OCI-LY1 (cell line): ENCODE data around the gene HS1BP3.

Experiments
- H2AFZ ChIP-seq: fragments of 200-600 bp; sonication (generic), shearing (Covaris generic); 2 replicates; pipeline ENCODE4 v1.6.0; 2014; ENCODE audit warnings: antibody characterized with exemption, mild to moderate bottlenecking, low read length
- H3F3A ChIP-seq: fragments of 200-600 bp; sonication (generic), shearing (Covaris generic); 2 replicates; pipeline ENCODE4 v1.6.0; 2014; ENCODE audit warnings: mild to moderate bottlenecking, antibody characterized with exemption, low read length, moderate library complexity; ENCODE audit not compliant: insufficient read depth
- H3K27ac ChIP-seq: fragments of 200-600 bp; sonication (generic); 2 replicates; pipeline ENCODE4 v1.5.1; 2014; ENCODE audit warnings: low read length, mixed run types, mild to moderate bottlenecking, low read depth; ENCODE audit not compliant: poor library complexity, severe bottlenecking
- H3K27me3 ChIP-seq: fragments of 200-600 bp; sonication (generic); 2 replicates; pipeline ENCODE4 v1.6.0; 2014; ENCODE audit warnings: antibody characterized with exemption, mild to moderate bottlenecking, low read length, moderate library complexity; ENCODE audit not compliant: insufficient read depth
- H3K36me3 ChIP-seq: fragments of 200-600 bp; sonication (generic); 2 replicates; pipeline ENCODE4 v1.6.1; 2014; ENCODE audit warnings: mild to moderate bottlenecking, antibody characterized with exemption, low read length, moderate library complexity, mixed read lengths; ENCODE audit not compliant: insufficient read depth
- H3K4me1 ChIP-seq: fragments of 200-600 bp; sonication (generic); 2 replicates; pipeline ENCODE4 v1.5.1; 2014; ENCODE audit warnings: mild to moderate bottlenecking, low read length, moderate library complexity; ENCODE audit not compliant: insufficient read depth, severe bottlenecking
- H3K4me2 ChIP-seq: fragments of 200-600 bp; sonication (generic), shearing (Covaris generic); 2 replicates; pipeline ENCODE4 v1.6.1; 2014; ENCODE audit warnings: low read length
- H3K4me3 ChIP-seq: fragments of 200-600 bp; sonication (generic); 2 replicates; pipeline ENCODE4 v1.5.1; 2014; ENCODE audit warnings: low read length, low read depth, mild to moderate bottlenecking, mixed read lengths; ENCODE audit not compliant: poor library complexity, severe bottlenecking
- H3K79me2 ChIP-seq: fragments of 200-600 bp; shearing (Covaris generic); 2 replicates; pipeline ENCODE4 v1.6.1; 2016; ENCODE audit warnings: mixed run types, low read length, mixed read lengths; ENCODE audit not compliant: insufficient read depth
- H3K9ac ChIP-seq: fragments of 200-600 bp; sonication (generic), shearing (Covaris generic); 2 replicates; pipeline ENCODE4 v1.6.1; 2014; ENCODE audit warnings: mild to moderate bottlenecking, low read length, mixed read lengths
- H3K9me2 ChIP-seq: fragments of 200-600 bp; sonication (generic), shearing (Covaris generic); 2 replicates; pipeline ENCODE4 v1.6.1; 2014; ENCODE audit warnings: low read depth, mild to moderate bottlenecking, low read length, mixed read lengths
- H3K9me3 ChIP-seq: fragments of 200-600 bp; shearing (Covaris generic); 2 replicates; pipeline ENCODE4 v1.6.1; 2014; ENCODE audit warnings: low read length, mixed read lengths
- H4K20me1 ChIP-seq: fragments of 200-600 bp; sonication (generic), shearing (Covaris generic); 2 replicates; pipeline ENCODE4 v1.6.0; 2016; ENCODE audit warnings: mild to moderate bottlenecking, low read length; ENCODE audit not compliant: insufficient read depth
- EZH2 ChIP-seq: fragments of 200-600 bp; sonication (generic), shearing (Covaris generic); IDR thresholded peaks from 2 replicates; pipeline ENCODE4 v1.8.0; 2017; ENCODE audit warnings: borderline replicate concordance, mixed run types, mild to moderate bottlenecking, antibody characterized with exemption, low read length, moderate library complexity, mixed read lengths
- TF ChIP-seq, protein P1 (sequence below): fragments of 200-600 bp; sonication (generic), shearing (Covaris generic); IDR thresholded peaks from 2 replicates; pipeline ENCODE4 v1.5.1; 2017; ENCODE audit warnings: mild to moderate bottlenecking, antibody characterized with exemption, low read length, moderate library complexity, mixed read lengths

Gene HS1BP3

GRCh38 chr2:20684581-20685063 is 33.7 kb upstream of the HS1BP3 start:
- TF ChIP-seq EZH2, result no peak
- TF ChIP-seq, protein P1, sequence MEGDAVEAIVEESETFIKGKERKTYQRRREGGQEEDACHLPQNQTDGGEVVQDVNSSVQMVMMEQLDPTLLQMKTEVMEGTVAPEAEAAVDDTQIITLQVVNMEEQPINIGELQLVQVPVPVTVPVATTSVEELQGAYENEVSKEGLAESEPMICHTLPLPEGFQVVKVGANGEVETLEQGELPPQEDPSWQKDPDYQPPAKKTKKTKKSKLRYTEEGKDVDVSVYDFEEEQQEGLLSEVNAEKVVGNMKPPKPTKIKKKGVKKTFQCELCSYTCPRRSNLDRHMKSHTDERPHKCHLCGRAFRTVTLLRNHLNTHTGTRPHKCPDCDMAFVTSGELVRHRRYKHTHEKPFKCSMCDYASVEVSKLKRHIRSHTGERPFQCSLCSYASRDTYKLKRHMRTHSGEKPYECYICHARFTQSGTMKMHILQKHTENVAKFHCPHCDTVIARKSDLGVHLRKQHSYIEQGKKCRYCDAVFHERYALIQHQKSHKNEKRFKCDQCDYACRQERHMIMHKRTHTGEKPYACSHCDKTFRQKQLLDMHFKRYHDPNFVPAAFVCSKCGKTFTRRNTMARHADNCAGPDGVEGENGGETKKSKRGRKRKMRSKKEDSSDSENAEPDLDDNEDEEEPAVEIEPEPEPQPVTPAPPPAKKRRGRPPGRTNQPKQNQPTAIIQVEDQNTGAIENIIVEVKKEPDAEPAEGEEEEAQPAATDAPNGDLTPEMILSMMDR, result no peak
- no peaks in the 10 kb centered on the region for H3K27me3 ChIP-seq
- H3K9me3 ChIP-seq, result no peaks in the 10 kb centered on the region
- H3K4me3 ChIP-seq, result no peak overlapping the region
- H3K27ac ChIP-seq, result no peak overlapping the region
- H3F3A ChIP-seq, result no peaks in the 10 kb centered on the region
- H3K79me2 ChIP-seq, result no peaks in the 10 kb centered on the region
- no peak overlapping the region for H2AFZ ChIP-seq
- no peaks in the 10 kb centered on the region for H3K9me2 ChIP-seq
- H3K4me2 ChIP-seq, result no peak overlapping the region
- H3K36me3 ChIP-seq, result peaks cover 44% of the 10 kb centered on the region
- H3K4me1 ChIP-seq, result no peaks in the 10 kb centered on the region
- no peaks in the 10 kb centered on the region for H4K20me1 ChIP-seq
- no peak overlapping the region for H3K9ac ChIP-seq

DNA sequence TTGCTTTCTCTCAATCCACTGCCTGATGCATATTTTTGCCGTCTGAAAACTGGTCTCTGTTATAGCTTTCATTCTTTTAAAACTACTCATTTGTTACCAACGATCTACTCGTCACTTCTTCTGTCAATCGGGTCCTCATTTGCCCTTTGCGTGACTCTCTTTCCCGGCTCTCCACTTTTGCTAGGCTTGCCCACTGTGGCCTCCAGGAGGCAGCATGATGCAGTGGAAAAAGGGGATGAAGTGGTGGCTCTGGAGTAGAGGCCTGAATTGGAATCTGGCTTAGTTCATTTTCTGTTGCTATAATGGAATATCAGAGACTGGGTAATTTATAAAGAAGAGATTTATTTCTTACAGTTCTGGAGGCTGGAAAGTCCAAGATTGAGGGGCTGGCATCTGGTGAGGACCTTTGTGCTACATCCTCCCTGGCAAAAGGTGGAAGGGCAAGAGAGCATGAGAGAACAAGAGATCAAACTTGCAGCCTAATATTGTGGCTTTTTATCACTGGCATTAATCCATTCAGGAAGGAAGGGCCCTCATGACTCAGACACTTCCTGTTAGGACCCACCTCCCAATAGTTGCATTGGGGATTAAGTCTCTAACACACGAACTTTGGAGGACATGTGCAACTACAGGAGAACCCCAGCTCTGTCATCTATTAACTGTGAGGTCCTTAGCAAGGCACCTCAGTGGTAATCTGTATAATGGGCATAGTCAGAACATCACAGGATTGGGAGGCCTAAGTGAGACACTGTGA is 31.4 kb upstream of the HS1BP3 start:
- Histone ChIP-seq H3K27ac (no peak overlapping the region), H3F3A (no peaks in the 10 kb centered on the region), H3K4me1 (peaks cover 18% of the 10 kb centered on the region), H3K9ac (no peak overlapping the region), H3K79me2 (no peaks in the 10 kb centered on the region), H3K9me2 (no peaks in the 10 kb centered on the region), H3K9me3 (no peaks in the 10 kb centered on the region), H3K4me2 (no peak overlapping the region), H3K27me3 (no peaks in the 10 kb centered on the region), H2AFZ (no peak overlapping the region), H3K4me3 (no peak overlapping the region), H4K20me1 (no peaks in the 10 kb centered on the region), H3K36me3 (peaks cover 29% of the 10 kb centered on the region; the same call in 1 of the 2 replicates)
- TF ChIP-seq EZH2, result no peak
- TF ChIP-seq, protein P1, result peak; percentile 38; the same call in 1 of the 2 replicates

DNA sequence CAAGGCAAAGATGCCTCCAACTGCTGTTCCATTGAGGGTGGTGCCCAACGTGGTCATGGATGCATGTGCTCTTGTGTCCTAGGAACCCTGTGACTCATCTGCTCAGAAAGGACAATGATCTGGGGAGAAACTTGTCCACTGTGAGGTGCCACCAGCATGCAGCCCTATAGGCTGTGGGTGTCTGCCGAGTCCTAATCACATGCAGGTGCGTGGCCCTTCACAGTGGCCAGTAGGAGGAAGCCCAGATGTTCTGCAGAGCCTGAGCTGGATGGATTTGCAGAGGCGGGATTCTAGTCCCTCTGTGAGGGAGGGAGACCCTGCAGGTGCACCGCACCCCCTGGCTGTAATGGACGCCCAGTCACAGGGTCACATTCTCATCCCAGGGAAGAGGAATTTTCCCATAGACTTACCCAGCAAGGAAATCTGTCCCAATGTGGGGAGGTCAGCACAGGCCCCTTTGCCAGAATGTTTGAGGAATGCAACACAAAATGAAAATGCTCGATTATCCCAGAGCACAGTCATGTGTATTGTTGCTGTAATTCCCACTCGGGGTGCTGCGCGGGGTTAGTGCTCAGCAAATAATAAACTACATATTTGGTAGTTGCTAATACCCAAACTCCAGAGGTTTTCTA is 30.0 kb upstream of the HS1BP3 start:
- H3K4me3 ChIP-seq, result no peak overlapping the region
- H3K27ac ChIP-seq, result no peak overlapping the region
- H3F3A ChIP-seq, result no peaks in the 10 kb centered on the region
- no peaks in the 10 kb centered on the region for H3K9me3 ChIP-seq
- no peaks in the 10 kb centered on the region for H4K20me1 ChIP-seq
- no peaks in the 10 kb centered on the region for H3K79me2 ChIP-seq
- H3K9ac ChIP-seq, result no peak overlapping the region
- no peak for TF ChIP-seq EZH2
- TF ChIP-seq, protein P1, result no peak
- peaks cover 33% of the 10 kb centered on the region for H3K4me1 ChIP-seq
- no peak overlapping the region for H3K4me2 ChIP-seq
- H3K9me2 ChIP-seq, result no peaks in the 10 kb centered on the region
- H3K27me3 ChIP-seq, result no peaks in the 10 kb centered on the region
- no peak overlapping the region for H2AFZ ChIP-seq
- peaks cover 21% of the 10 kb centered on the region; the same call in 1 of the 2 replicates for H3K36me3 ChIP-seq
